SK-N-DZ (cell line): ENCODE data around the gene SKP1.

Experiments
- DNase-seq: peaks from one replicate; pipeline ENCODE4 v3.0.0-alpha.2; 2015; ENCODE audit warnings: low spot score
- small RNA-seq, 2 experiments: library from RNA; depleted of rRNA; stranded (forward); fragments of <200 nt; gene quantifications; one replicate each; pipeline ENCODE3, GENCODE V24; 2014

Gene SKP1

GRCh38 chr5:134113902-134114875, 62.6 kb downstream of the SKP1 start, which contains the start of gene TCF7:
Gene TCF7, plus strand, starts transcription at chr5:134114681. Its CDS starts 226 bp downstream, at chr5:134114907.
- DNase-seq: peak; percentile 83

GRCh38 chr5:134113363-134113889, 63.3 kb downstream of the SKP1 start:
- no peak for DNase-seq

GRCh38 chr5:134112726-134113362, 63.9 kb downstream of the SKP1 start:
- DNase-seq: no peak

- no peak for DNase-seq
Observed at GRCh38 chr5:134111741-134112647, 64.8 kb downstream of the SKP1 start.

GRCh38 chr5:134110382-134110781, 66.4 kb downstream of the SKP1 start:
- DNase-seq: no peak

- DNase-seq: no peak
Observed at GRCh38 chr5:134107779-134108178, 69.0 kb downstream of the SKP1 start.

- peak; percentile 77 for DNase-seq
Observed at GRCh38 chr5:134106991-134107701, 69.6 kb downstream of the SKP1 start.

- DNase-seq: no peak
Observed at GRCh38 chr5:134103998-134104654, 72.6 kb downstream of the SKP1 start.

- DNase-seq: no peak
Observed at GRCh38 chr5:134103397-134103796, 73.4 kb downstream of the SKP1 start.

- DNase-seq: peak; percentile 66
Observed at GRCh38 chr5:134101686-134102439, 74.9 kb downstream of the SKP1 start.

- DNase-seq: no peak
Observed at GRCh38 chr5:134100283-134101091, 76.3 kb downstream of the SKP1 start.

GRCh38 chr5:134099939-134100282, 76.8 kb downstream of the SKP1 start:
- DNase-seq: no peak

- DNase-seq: no peak
Observed at GRCh38 chr5:134099288-134099872, 77.4 kb downstream of the SKP1 start.

Small RNAs within 50 kb of the gene (small RNA-seq; reads per million reads assigned to genes)
- 0 reads per million in 2 experiments for gene MIR3661
